Endodermal cell (in vitro differentiated cells): ENCODE data around the gene HOXD10. TPM values are rescaled to one million over a fixed set of nuclear protein-coding genes. Genes with fewer than 3 reads are reported as not detected.
A peak's percentile ranks its signal among the peaks of the same experiment; 100 is the strongest.

ENCODE experiments used
- DNase-seq: peaks from one replicate; pipeline ENCODE4 v3.0.0-alpha.2; 2017
- H3K27ac ChIP-seq: 2 replicates; pipeline ENCODE4 v1.5.1; 2013; ENCODE audit warnings: mild to moderate bottlenecking, low read depth, low read length, moderate library complexity
- H3K27me3 ChIP-seq: 2 replicates; pipeline ENCODE4 v1.6.1; 2013; ENCODE audit warnings: mild to moderate bottlenecking, low read length, moderate library complexity; ENCODE audit not compliant: insufficient read depth, control insufficient read depth, poor library complexity, severe bottlenecking
- H3K36me3 ChIP-seq: 2 replicates; pipeline ENCODE4 v1.7.0; 2013; ENCODE audit warnings: mild to moderate bottlenecking, low read length, moderate library complexity; ENCODE audit not compliant: control insufficient read depth, insufficient read depth
- H3K4me1 ChIP-seq: one replicate; pipeline ENCODE4 v1.7.0; 2013; ENCODE audit warnings: low read length; ENCODE audit not compliant: control insufficient read depth, insufficient read depth
- H3K4me3 ChIP-seq: 2 replicates; pipeline ENCODE4 v1.5.1; 2013; ENCODE audit warnings: mild to moderate bottlenecking, low read length, moderate library complexity
- H3K9ac ChIP-seq: 2 replicates; pipeline ENCODE4 v1.6.1; 2013; ENCODE audit warnings: mild to moderate bottlenecking, low read length, moderate library complexity; ENCODE audit not compliant: poor library complexity, severe bottlenecking; ENCODE audit errors: extremely low read depth
- H3K9me3 ChIP-seq: 2 replicates; pipeline ENCODE4 v1.6.1; 2013; ENCODE audit warnings: mild to moderate bottlenecking, low read length, moderate library complexity; ENCODE audit not compliant: control insufficient read depth
- H3K27ac Mint-ChIP-seq: 2 replicates; pipeline ENCODE4 v1.8.0; 2020; ENCODE audit warnings: mixed read lengths
- H3K27me3 Mint-ChIP-seq: 2 replicates; pipeline ENCODE4 v1.8.0; 2021; ENCODE audit warnings: mild to moderate bottlenecking, mixed read lengths; ENCODE audit not compliant: insufficient read depth
- H3K36me3 Mint-ChIP-seq: 2 replicates; pipeline ENCODE4 v1.8.0; 2020; ENCODE audit warnings: low read depth, mixed read lengths
- H3K4me1 Mint-ChIP-seq: 2 replicates; pipeline ENCODE4 v1.8.0; 2020; ENCODE audit warnings: mixed read lengths
- H3K4me3 Mint-ChIP-seq: 2 replicates; pipeline ENCODE4 v1.8.0; 2020; ENCODE audit warnings: mild to moderate bottlenecking, moderate library complexity, mixed read lengths
- H3K9me3 Mint-ChIP-seq: 2 replicates; pipeline ENCODE4 v1.8.0; 2020; ENCODE audit warnings: mild to moderate bottlenecking, mixed read lengths
- CTCF ChIP-seq: fragments of 200-600 bp; sonication (generic); conservative IDR thresholded peaks from 2 replicates; pipeline ENCODE4 v1.5.0; 2021; ENCODE audit warnings: antibody characterized with exemption, mild to moderate bottlenecking
- WGBS, 2 experiments: methylation state at CpG; one replicate each; pipeline versions ENCODE4 v1.1.5 to v1.1.7; 2013; ENCODE audit warnings: missing lambda C conversion rate in 2 of 2, mixed read lengths in 1 of 2; ENCODE audit not compliant: insufficient coverage in 1 of 2, insufficient read length in 1 of 2; 5-methylcytosine and 5-hydroxymethylcytosine counted together
- total RNA-seq, 2 donors: library from RNA; stranded (reverse); fragmentation: NEBNext Ultra II Directional in 1 of 2; extraction: Animal tissue kit (Norgen Biotek cat#: 25700) in 1 of 2; gene quantifications; 2 replicates in 1 of 2; 3 replicates in 1 of 2; pipeline ENCODE4 v1.2.1, GENCODE V29; 2021

HOXD10 gene
- total RNA-seq, 2 donors from 2014 or later = not detected

- H3K27me3 ChIP-seq = peaks cover 100% of the 10 kb centered on the region
- TF ChIP-seq CTCF = no peak
- Mint-ChIP-seq H3K27me3 (peaks cover 98% of the 10 kb centered on the region), H3K9me3 (no peaks in the 10 kb centered on the region), H3K4me1 (peaks cover 21% of the 10 kb centered on the region), H3K4me3 (peak overlapping the region; percentile 41), H3K27ac (no peak overlapping the region), H3K36me3 (no peaks in the 10 kb centered on the region)
- H3K9ac ChIP-seq = no peak overlapping the region
- H3K9me3 ChIP-seq = peaks cover 9% of the 10 kb centered on the region
- WGBS, 2 experiments = 1 to 3% methylated on average over 15 to 44 of the region's 44 CpGs
- H3K4me1 ChIP-seq = peaks cover 4% of the 10 kb centered on the region
- H3K4me3 ChIP-seq = peak overlapping the region; percentile 8
- H3K27ac ChIP-seq = no peak overlapping the region
- peak; percentile 85 for DNase-seq
- H3K36me3 ChIP-seq = no peaks in the 10 kb centered on the region
Observed at GRCh38 chr2:176159663-176160250, 43.2 kb downstream of the HOXD10 start.

GRCh38 chr2:176160251-176160985, 43.8 kb downstream of the HOXD10 start:
- H3K4me3 ChIP-seq = peak overlapping the region; percentile 8
- no peak overlapping the region for H3K9ac ChIP-seq
- Mint-ChIP-seq H3K9me3 (no peaks in the 10 kb centered on the region), H3K4me3 (peak overlapping the region; percentile 41), H3K27ac (no peak overlapping the region), H3K36me3 (no peaks in the 10 kb centered on the region), H3K4me1 (peaks cover 21% of the 10 kb centered on the region), H3K27me3 (peaks cover 98% of the 10 kb centered on the region)
- DNase-seq = peak; percentile 68
- TF ChIP-seq CTCF = no peak
- no peak overlapping the region for H3K27ac ChIP-seq
- H3K4me1 ChIP-seq = peaks cover 4% of the 10 kb centered on the region
- 3 to 4% methylated on average over 25 to 50 of the region's 50 CpGs for WGBS, 2 experiments
- no peaks in the 10 kb centered on the region for H3K36me3 ChIP-seq
- H3K27me3 ChIP-seq = peaks cover 100% of the 10 kb centered on the region
- peaks cover 9% of the 10 kb centered on the region for H3K9me3 ChIP-seq

- Histone ChIP-seq H3K4me3 (no peak overlapping the region), H3K9ac (no peak overlapping the region), H3K4me1 (peaks cover 4% of the 10 kb centered on the region), H3K27ac (no peak overlapping the region), H3K27me3 (peaks cover 100% of the 10 kb centered on the region), H3K36me3 (no peaks in the 10 kb centered on the region), H3K9me3 (peaks cover 9% of the 10 kb centered on the region)
- H3K9me3 Mint-ChIP-seq = no peaks in the 10 kb centered on the region
- H3K27ac Mint-ChIP-seq = no peak overlapping the region
- peaks cover 21% of the 10 kb centered on the region for H3K4me1 Mint-ChIP-seq
- no peak for TF ChIP-seq CTCF
- DNase-seq = peak; percentile 53
- H3K27me3 Mint-ChIP-seq = peaks cover 98% of the 10 kb centered on the region
- 16 to 43% methylated on average over 1 to 22 of the region's 22 CpGs for WGBS, 2 experiments
- H3K4me3 Mint-ChIP-seq = no peak overlapping the region
- H3K36me3 Mint-ChIP-seq = no peaks in the 10 kb centered on the region
Observed at GRCh38 chr2:176160986-176161824, 44.6 kb downstream of the HOXD10 start.
